DMS53 treated with DMSO at 0.1 percent for 48 hours (cell line): Measurements from ENCODE around the gene ERICH3.

ENCODE experiments used
- DNase-seq: peaks from one replicate; lab custom pipeline; 2025; ENCODE audit not compliant: unreplicated experiment; lab: John Stamatoyannopoulos, UW

The ERICH3 gene

GRCh38 chr1:74592580-74593355 is 80.8 kb downstream of the ERICH3 start:
- DNase-seq, result no peak

- no peak for DNase-seq
Measured at GRCh38 chr1:74591949-74592348, 81.6 kb downstream of the ERICH3 start.

GRCh38 chr1:74590288-74590687 is 83.3 kb downstream of the ERICH3 start:
- no peak for DNase-seq

- DNase-seq, result no peak
Measured at GRCh38 chr1:74587888-74588287, 85.7 kb downstream of the ERICH3 start.

- DNase-seq, result no peak
Measured at GRCh38 chr1:74586253-74586897, 87.2 kb downstream of the ERICH3 start.

GRCh38 chr1:74584185-74584584 is 89.4 kb downstream of the ERICH3 start:
- no peak for DNase-seq

- no peak for DNase-seq
Measured at GRCh38 chr1:74583397-74583796, 90.2 kb downstream of the ERICH3 start.

GRCh38 chr1:74579425-74579824 is 94.2 kb downstream of the ERICH3 start:
- DNase-seq, result no peak

GRCh38 chr1:74578101-74578500 is 95.5 kb downstream of the ERICH3 start:
- no peak for DNase-seq

GRCh38 chr1:74571891-74572290 is 101.7 kb downstream of the ERICH3 start:
- DNase-seq, result no peak

- DNase-seq, result no peak
Measured at GRCh38 chr1:74571493-74571800, 102.1 kb downstream of the ERICH3 start.

- peak; percentile 20 for DNase-seq
Measured at GRCh38 chr1:74570797-74571492, 102.6 kb downstream of the ERICH3 start.

GRCh38 chr1:74549932-74550331 is 123.7 kb downstream of the ERICH3 start:
- DNase-seq, result no peak

- no peak for DNase-seq
Measured at GRCh38 chr1:74548961-74549750, 124.4 kb downstream of the ERICH3 start.

GRCh38 chr1:74545821-74546220 is 127.8 kb downstream of the ERICH3 start:
- DNase-seq, result no peak

- DNase-seq, result no peak
Measured at GRCh38 chr1:74534241-74534640, 139.4 kb downstream of the ERICH3 start.

- DNase-seq, result no peak
Measured at GRCh38 chr1:74531796-74532195, 141.8 kb downstream of the ERICH3 start.

GRCh38 chr1:74530892-74531291 is 142.7 kb downstream of the ERICH3 start:
- DNase-seq, result no peak

- DNase-seq, result no peak
Measured at GRCh38 chr1:74528123-74528522, 145.5 kb downstream of the ERICH3 start.

GRCh38 chr1:74526708-74527107 is 146.9 kb downstream of the ERICH3 start:
- peak; percentile 74 for DNase-seq

- no peak for DNase-seq
Measured at GRCh38 chr1:74523873-74524480, 149.6 kb downstream of the ERICH3 start.
